MCF 10A (cell line): ENCODE results near the gene CNTNAP2. TPM values are rescaled to one million over a fixed set of nuclear protein-coding genes. Genes with fewer than 3 reads are reported as not detected.

Experiments
- BruUV-seq: library from RNA; stranded (reverse); fragments of 400-500 nt; replicated peaks from 2 replicates; lab custom pipeline; 2021; lab: Mats Ljungman, UMichigan
- CTCF ChIA-PET: fragments of 300-600 bp; sonication (Branson Sonifier 250); formaldehyde crosslinking; extraction: SDS; loops from one replicate; lab custom pipeline; 2021; ENCODE audit warnings: antibody characterized with exemption, inconsistent platforms; lab: Yijun Ruan, JAX
- POLR2A ChIA-PET: fragments of 300-600, 350-650 bp; sonication (Branson Sonifier 250); formaldehyde crosslinking; extraction: SDS; loops from one replicate; lab custom pipeline; 2020; ENCODE audit warnings: antibody characterized with exemption, inconsistent platforms; lab: Yijun Ruan, JAX
- DNase-seq: peaks from one replicate; pipeline ENCODE4 v3.0.0-alpha.2; 2018; ENCODE audit not compliant: unreplicated experiment
- H3K27ac Mint-ChIP-seq: one replicate; pipeline ENCODE4 v1.8.0; 2022; ENCODE audit warnings: mild to moderate bottlenecking, low read depth, mixed read lengths; ENCODE audit not compliant: unreplicated experiment
- H3K27me3 Mint-ChIP-seq: one replicate; pipeline ENCODE4 v1.8.0; 2022; ENCODE audit warnings: mixed read lengths; ENCODE audit not compliant: insufficient read depth, unreplicated experiment
- H3K36me3 Mint-ChIP-seq: one replicate; pipeline ENCODE4 v1.8.0; 2022; ENCODE audit warnings: mild to moderate bottlenecking, moderate library complexity, mixed read lengths; ENCODE audit not compliant: insufficient read depth, unreplicated experiment
- H3K4me1 Mint-ChIP-seq: one replicate; pipeline ENCODE4 v1.8.0; 2022; ENCODE audit warnings: mixed read lengths; ENCODE audit not compliant: insufficient read depth, unreplicated experiment
- H3K4me3 Mint-ChIP-seq: one replicate; pipeline ENCODE4 v1.8.0; 2022; ENCODE audit warnings: mild to moderate bottlenecking, moderate library complexity, mixed read lengths; ENCODE audit not compliant: unreplicated experiment
- H3K9me3 Mint-ChIP-seq: one replicate; pipeline ENCODE4 v1.8.0; 2022; ENCODE audit warnings: mixed read lengths; ENCODE audit not compliant: unreplicated experiment
- CTCF ChIP-seq: fragments of 200-600 bp; IDR thresholded peaks from one replicate; pipeline ENCODE4 v1.8.0; 2022; ENCODE audit warnings: antibody characterized with exemption, mild to moderate bottlenecking; ENCODE audit not compliant: unreplicated experiment
- intact Hi-C: fragments of 100-400 bp; cut with micrococcal nuclease; formaldehyde crosslinking; loops from 2 replicates; pipeline ENCODE4 v1.14.1; 2022
- total RNA-seq: library from RNA; stranded (reverse); gene quantifications from 2 replicates; pipeline ENCODE4 v1.2.3, GENCODE V29; 2022

Gene CNTNAP2
- total RNA-seq, 1 experiment from 2014 or later, result 1.1 TPM

- POLR2A ChIA-PET, result no interaction called here
- intact Hi-C loops, result no loop called here
- Mint-ChIP-seq H3K4me3 (no peak overlapping the region), H3K9me3 (peaks cover 11% of the 10 kb centered on the region), H3K27ac (no peak overlapping the region), H3K36me3 (no peaks in the 10 kb centered on the region), H3K27me3 (peaks cover 48% of the 10 kb centered on the region), H3K4me1 (no peaks in the 10 kb centered on the region)
- no peak for DNase-seq
- no peak for TF ChIP-seq CTCF
- CTCF ChIA-PET, result no interaction called here
- BruUV-seq, result no TSS peak
Measured at GRCh38 chr7:146661929-146662328, 545.3 kb downstream of the CNTNAP2 start.

GRCh38 chr7:146665023-146665422 is 548.4 kb downstream of the CNTNAP2 start:
- peaks cover 23% of the 10 kb centered on the region for H3K9me3 Mint-ChIP-seq
- no peak for TF ChIP-seq CTCF
- H3K27ac Mint-ChIP-seq, result no peak overlapping the region
- H3K36me3 Mint-ChIP-seq, result no peaks in the 10 kb centered on the region
- BruUV-seq, result no TSS peak
- ChIA-PET CTCF (no interaction called here), POLR2A (no interaction called here)
- intact Hi-C loops, result no loop called here
- no peak overlapping the region for H3K4me3 Mint-ChIP-seq
- H3K4me1 Mint-ChIP-seq, result no peaks in the 10 kb centered on the region
- H3K27me3 Mint-ChIP-seq, result peaks cover 22% of the 10 kb centered on the region
- no peak for DNase-seq

GRCh38 chr7:146670532-146670931 is 553.9 kb downstream of the CNTNAP2 start:
- no peak for TF ChIP-seq CTCF
- H3K27ac Mint-ChIP-seq, result no peak overlapping the region
- CTCF ChIA-PET, result interaction anchor here (0.6 kb wide), 1 partner anchor 1796 kb away, joined by 3 read pairs; no protein-coding TSS in a partner anchor

DNA sequence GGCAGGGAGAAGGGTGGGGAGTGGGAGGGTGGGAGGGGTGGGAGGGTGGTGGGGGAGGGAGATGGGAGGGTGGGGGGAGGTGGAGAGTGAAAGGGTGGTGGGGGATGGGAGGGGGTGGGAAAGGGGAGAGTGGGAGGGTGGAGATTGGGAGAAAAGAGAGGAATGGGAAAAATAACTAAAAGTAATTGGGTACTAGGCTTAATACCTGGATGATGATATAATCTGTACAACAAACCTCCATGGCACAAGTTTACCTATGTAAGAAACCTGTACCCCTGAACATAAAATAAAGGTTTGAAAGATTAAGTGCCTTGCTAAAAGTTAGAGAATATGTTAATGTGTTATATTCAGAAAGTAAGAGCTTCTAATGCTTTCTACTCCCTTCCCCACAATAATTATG is 564.9 kb downstream of the CNTNAP2 start:
- H3K27me3 Mint-ChIP-seq, result peaks cover 26% of the 10 kb centered on the region
- TF ChIP-seq CTCF, result no peak
- intact Hi-C loops, result no loop called here
- no peaks in the 10 kb centered on the region for H3K36me3 Mint-ChIP-seq
- BruUV-seq, result no TSS peak
- DNase-seq, result no peak
- POLR2A ChIA-PET, result no interaction called here
- H3K4me3 Mint-ChIP-seq, result no peak overlapping the region
- H3K4me1 Mint-ChIP-seq, result no peaks in the 10 kb centered on the region
- CTCF ChIA-PET, result no interaction called here
- H3K27ac Mint-ChIP-seq, result no peak overlapping the region
- no peaks in the 10 kb centered on the region for H3K9me3 Mint-ChIP-seq

More at GRCh38 chr7:146670532-146670931, 553.9 kb downstream of the CNTNAP2 start:
- intact Hi-C loops, result no loop called here
- H3K27me3 Mint-ChIP-seq, result peaks cover 21% of the 10 kb centered on the region
- no peak for DNase-seq
- no peak overlapping the region for H3K4me3 Mint-ChIP-seq
- POLR2A ChIA-PET, result no interaction called here
- BruUV-seq, result no TSS peak
- H3K9me3 Mint-ChIP-seq, result peaks cover 23% of the 10 kb centered on the region
- H3K4me1 Mint-ChIP-seq, result no peaks in the 10 kb centered on the region
- no peaks in the 10 kb centered on the region for H3K36me3 Mint-ChIP-seq
